Mammary epithelial cell (primary cell): Measurements from ENCODE around the gene INHA.

Experiments used
- EZH2 ChIP-seq: IDR thresholded peaks from 2 replicates; pipeline ENCODE4 v1.6.1; 2012; ENCODE audit warnings: low read length, inconsistent platforms, borderline replicate concordance
- TF ChIP-seq, protein P1 (sequence below), 2 donors: IDR thresholded peaks in 1 of 2; conservative IDR thresholded peaks in 1 of 2; 2 replicates each; pipeline ENCODE4 v1.5.1; 2011 to 2012; ENCODE audit warnings: inconsistent platforms in 2 of 2, low read length in 2 of 2, mild to moderate bottlenecking in 2 of 2, control low read depth in 1 of 2, low read depth in 1 of 2; ENCODE audit not compliant: insufficient read depth in 1 of 2; ENCODE audit errors: extremely low read depth in 1 of 2

DNA sequence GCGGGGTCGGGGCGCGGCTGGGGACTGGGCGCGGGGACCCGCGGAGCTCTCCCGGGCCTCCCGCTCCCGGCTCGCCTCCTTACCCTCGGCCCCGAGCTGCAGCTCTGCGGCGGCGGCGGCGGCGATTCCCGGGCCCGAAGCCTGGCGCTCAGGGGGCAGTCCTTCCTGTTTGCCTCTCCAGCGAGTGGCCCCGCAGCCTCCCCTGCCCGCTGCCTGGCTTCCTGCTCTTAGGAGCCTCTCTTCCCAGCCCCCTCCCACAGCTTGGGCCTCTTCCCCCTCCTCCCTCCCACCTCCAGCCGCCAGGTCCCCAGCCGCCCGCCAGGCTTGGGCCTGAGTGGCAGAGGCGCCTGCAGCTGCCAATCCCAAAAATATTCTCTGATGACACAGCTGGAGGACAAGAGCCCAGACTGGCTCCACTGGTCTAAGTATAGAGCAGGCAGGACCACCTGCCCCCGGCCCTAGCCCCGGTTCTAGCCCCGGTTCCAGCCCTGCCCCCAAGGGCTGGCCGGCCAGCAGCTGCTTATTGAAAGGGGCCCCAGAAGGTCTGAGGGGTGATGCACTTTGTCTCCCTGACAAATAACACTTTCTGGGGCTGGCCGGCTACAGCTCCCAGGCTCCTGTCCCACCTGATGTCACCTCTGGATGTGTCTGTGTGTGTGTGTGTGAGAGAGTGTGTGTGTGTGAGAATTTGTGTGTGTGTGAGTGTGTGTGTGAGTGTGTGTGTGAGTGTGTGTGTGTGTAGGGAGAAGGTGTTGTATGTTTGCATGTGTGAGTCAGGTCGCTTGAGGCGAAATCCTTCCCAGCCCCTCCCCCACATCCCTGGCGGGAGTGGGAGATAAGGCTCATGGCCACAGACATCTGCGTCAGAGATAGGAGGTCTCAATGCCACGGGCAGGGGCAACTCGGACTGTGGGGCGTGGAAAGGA, 536 bp upstream of the INHA start, which contains the start of gene OBSL1:
- TF ChIP-seq, protein P1, sequence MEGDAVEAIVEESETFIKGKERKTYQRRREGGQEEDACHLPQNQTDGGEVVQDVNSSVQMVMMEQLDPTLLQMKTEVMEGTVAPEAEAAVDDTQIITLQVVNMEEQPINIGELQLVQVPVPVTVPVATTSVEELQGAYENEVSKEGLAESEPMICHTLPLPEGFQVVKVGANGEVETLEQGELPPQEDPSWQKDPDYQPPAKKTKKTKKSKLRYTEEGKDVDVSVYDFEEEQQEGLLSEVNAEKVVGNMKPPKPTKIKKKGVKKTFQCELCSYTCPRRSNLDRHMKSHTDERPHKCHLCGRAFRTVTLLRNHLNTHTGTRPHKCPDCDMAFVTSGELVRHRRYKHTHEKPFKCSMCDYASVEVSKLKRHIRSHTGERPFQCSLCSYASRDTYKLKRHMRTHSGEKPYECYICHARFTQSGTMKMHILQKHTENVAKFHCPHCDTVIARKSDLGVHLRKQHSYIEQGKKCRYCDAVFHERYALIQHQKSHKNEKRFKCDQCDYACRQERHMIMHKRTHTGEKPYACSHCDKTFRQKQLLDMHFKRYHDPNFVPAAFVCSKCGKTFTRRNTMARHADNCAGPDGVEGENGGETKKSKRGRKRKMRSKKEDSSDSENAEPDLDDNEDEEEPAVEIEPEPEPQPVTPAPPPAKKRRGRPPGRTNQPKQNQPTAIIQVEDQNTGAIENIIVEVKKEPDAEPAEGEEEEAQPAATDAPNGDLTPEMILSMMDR (conservative IDR thresholded peaks at IDR 0.05 in 1 of 2, IDR thresholded peaks at IDR 0.05 in 1 of 2; ENCODE audit: extremely low read depth in 1 of 2, insufficient read depth in 1 of 2, low read depth in 1 of 2, low read length in 2 of 2): no peak
- TF ChIP-seq EZH2: no peak
